ENCODE data around the gene PABPN1L. TPM values are rescaled to one million over a fixed set of nuclear protein-coding genes. Genes with fewer than 3 reads are reported as not detected.

The PABPN1L gene
- polyA plus RNA-seq, 2 of the 4 experiments (the other 2 are of a cell fraction) = not detected

- TF ChIP-seq MAZ (IDR thresholded peaks at IDR 0.05; ENCODE audit: borderline replicate concordance, low read depth, low read length) (no peak), CBX8 (IDR thresholded peaks at IDR 0.05) (no peak), HOXB5 (CRISPR knock-in tag; IDR thresholded peaks at IDR 0.05) (no peak), HMGXB4 (CRISPR knock-in tag; IDR thresholded peaks at IDR 0.05; ENCODE audit: borderline replicate concordance) (no peak), POLR2AphosphoS2 (conservative IDR thresholded peaks at IDR 0.05; ENCODE audit: low read length) (no peak), NR3C1 (IDR thresholded peaks at IDR 0.05) (no peak)
These were observed 25.8 kb downstream of the PABPN1L start (continued) for GRCh38 chr16:88840600-88841215.

DNA sequence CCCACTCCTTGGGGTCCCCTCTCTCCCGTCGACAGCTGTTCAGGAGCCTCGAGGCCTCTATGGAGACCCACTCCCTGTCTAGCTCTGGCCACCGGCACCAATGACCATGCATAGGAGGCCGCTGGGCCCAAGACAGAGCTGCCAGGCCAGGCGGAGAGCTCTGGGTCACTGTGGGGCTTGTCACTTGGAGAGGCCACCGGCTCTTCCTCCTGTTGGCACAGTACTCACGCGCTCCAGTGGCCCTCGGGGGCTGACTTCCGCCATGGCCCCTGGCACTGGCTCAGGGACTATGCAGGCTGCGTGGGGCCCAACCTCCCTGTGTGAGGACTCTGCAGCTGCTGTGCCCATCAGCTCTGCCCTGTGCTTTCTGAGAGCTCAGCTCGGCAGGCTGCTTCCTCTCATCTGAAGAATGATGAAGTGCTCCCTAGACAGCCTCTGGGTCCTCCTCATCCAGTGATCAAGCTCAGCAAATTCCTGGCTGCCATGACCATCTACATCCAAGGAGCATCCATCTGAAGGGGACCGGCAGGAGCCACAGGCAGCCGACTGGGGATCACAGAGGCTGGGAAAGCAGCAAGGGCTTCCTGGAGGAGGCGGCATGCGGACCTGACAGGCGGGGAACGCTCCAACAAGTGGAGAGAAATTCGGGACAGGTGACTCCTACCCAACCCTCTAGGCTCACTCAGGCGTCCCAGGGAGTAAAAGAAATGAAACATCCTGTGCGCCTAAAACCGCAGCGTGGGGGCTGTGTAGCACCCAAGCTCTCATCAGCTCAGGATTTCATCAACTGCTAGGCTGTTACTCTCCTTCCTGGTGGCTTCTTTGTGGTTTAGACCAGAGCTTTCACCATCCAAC lies 26.5 kb downstream of the PABPN1L start:
- no peaks in the 10 kb centered on the region for H3K4me1 ChIP-seq
- no peaks in the 10 kb centered on the region for H3K9me3 ChIP-seq
- 93% methylated on average over 20 of the region's 24 CpGs for WGBS (ENCODE audit: missing lambda C conversion rate)
- H3K27ac ChIP-seq = no peak overlapping the region
- no peak overlapping the region for H3K4me3 ChIP-seq
- ATAC-seq (no peak), FAIRE-seq (no peak), DNase-seq (ENCODE audit: low read depth in 1 of 2, low spot score in 1 of 2) (no peak)
- ChIA-PET CTCF (interaction anchor here (0.7 to 2.3 kb wide), 6 partner anchors 8 to 102 kb away, joined by 3 to 8 read pairs (median 4); partner anchors contain the start of genes GALNS and TRAPPC2L), POLR2A (no interaction called here)
- peak; percentile 78 for TF ChIP-seq ZFP36 (IDR thresholded peaks at IDR 0.05; ENCODE audit: borderline replicate concordance, partially characterized antibody)
- no peak for TF ChIP-seq HOXB13 (CRISPR knock-in tag; IDR thresholded peaks at IDR 0.05; ENCODE audit: low read depth)
- no peak for TF ChIP-seq ZNF302 (CRISPR knock-in tag; IDR thresholded peaks at IDR 0.05)
- no peak for TF ChIP-seq KDM1A (IDR thresholded peaks at IDR 0.05; ENCODE audit: low read depth)
- no peak overlapping the region for H3K4me2 ChIP-seq

DNA sequence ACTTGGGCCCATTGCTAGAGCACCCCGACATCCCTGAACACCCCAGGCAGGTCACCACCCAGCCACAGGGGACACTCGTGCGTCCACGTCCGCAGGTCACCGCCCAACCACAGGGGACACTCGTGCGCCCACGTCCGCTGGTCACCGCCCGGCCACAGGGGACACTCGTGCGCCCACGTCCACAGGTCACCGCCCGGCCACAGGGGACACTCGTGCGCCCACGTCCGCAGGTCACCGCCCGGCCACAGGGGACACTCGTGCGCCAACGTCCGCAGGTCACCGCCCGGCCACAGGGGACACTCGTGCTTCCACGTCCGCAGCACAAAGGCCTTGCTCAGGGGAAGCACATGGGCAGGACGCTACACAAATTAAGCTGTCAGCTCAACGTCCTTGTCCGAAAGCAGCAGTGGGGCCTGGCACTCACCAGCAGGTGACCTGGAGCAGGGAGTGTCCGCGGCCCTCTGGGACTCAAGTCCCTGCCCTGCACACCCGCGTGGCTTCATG lies 27.4 kb downstream of the PABPN1L start:
- DNase-seq (ENCODE audit: low read depth in 1 of 2, low spot score in 1 of 2) = peak in 1 of 2 experiments; percentile 58
- Histone ChIP-seq H3K27ac (no peak overlapping the region), H3K9me3 (no peaks in the 10 kb centered on the region), H3K4me1 (no peaks in the 10 kb centered on the region), H3K4me2 (no peak overlapping the region), H3K4me3 (no peak overlapping the region)
- no peak for FAIRE-seq
- POLR2A ChIA-PET = no interaction called here
- ATAC-seq = 0 out of 6 replicates have a peak, but pooled peaks of 1 of the 2 experiments have one; percentile 5
- no peak for TF ChIP-seq ESRRA (IDR thresholded peaks at IDR 0.05; ENCODE audit: borderline replicate concordance, low read length)
- no peak for TF ChIP-seq CHD4 (IDR thresholded peaks at IDR 0.05; ENCODE audit: borderline replicate concordance)
- TF ChIP-seq, protein P1, sequence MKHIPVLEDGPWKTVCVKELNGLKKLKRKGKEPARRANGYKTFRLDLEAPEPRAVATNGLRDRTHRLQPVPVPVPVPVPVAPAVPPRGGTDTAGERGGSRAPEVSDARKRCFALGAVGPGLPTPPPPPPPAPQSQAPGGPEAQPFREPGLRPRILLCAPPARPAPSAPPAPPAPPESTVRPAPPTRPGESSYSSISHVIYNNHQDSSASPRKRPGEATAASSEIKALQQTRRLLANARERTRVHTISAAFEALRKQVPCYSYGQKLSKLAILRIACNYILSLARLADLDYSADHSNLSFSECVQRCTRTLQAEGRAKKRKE (CRISPR knock-in tag; IDR thresholded peaks at IDR 0.05; ENCODE audit: low read depth) = no peak
- no peak for TF ChIP-seq FOSL2 (IDR thresholded peaks at IDR 0.05)
- no peak for TF ChIP-seq FOSL2 (CRISPR knock-in tag; IDR thresholded peaks at IDR 0.05)
- TF ChIP-seq, protein P2, sequence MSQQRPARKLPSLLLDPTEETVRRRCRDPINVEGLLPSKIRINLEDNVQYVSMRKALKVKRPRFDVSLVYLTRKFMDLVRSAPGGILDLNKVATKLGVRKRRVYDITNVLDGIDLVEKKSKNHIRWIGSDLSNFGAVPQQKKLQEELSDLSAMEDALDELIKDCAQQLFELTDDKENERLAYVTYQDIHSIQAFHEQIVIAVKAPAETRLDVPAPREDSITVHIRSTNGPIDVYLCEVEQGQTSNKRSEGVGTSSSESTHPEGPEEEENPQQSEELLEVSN (IDR thresholded peaks at IDR 0.05; ENCODE audit: borderline replicate concordance, low read depth) = no peak
- CTCF ChIA-PET = interaction anchor here (0.7 to 2.3 kb wide), 4 partner anchors 9 to 23 kb away, joined by 3 to 8 read pairs (median 6); partner anchors contain the start of genes GALNS and TRAPPC2L
- 97% methylated on average over 28 of the region's 39 CpGs for WGBS (ENCODE audit: missing lambda C conversion rate)
